SK-N-SH (cell line): ENCODE measurements around the gene C1orf174. TPM values are rescaled to one million over a fixed set of nuclear protein-coding genes. Genes with fewer than 3 reads are reported as not detected.
A peak's percentile ranks its signal among the peaks of the same experiment; 100 is the strongest.

Source experiments
- CTCF ChIA-PET: fragments of 300-600, 350-600 bp; formaldehyde crosslinking; extraction: SDS; loops from one replicate; lab custom pipeline; 2021; lab: Yijun Ruan, JAX
- POLR2A ChIA-PET: fragments of 350-600 bp; sonication (Branson Sonifier 250); formaldehyde crosslinking; extraction: SDS; loops from one replicate; lab custom pipeline; 2020; ENCODE audit warnings: antibody characterized with exemption, inconsistent platforms; lab: Yijun Ruan, JAX
- DNase-seq: peaks from one replicate; pipeline ENCODE4 v3.0.0; 2012
- H2AFZ ChIP-seq: fragments of 200-600 bp; sonication (generic); 2 replicates; pipeline ENCODE4 v1.8.1; 2016; ENCODE audit warnings: antibody characterized with exemption, mild to moderate bottlenecking, low read depth
- H3F3A ChIP-seq: fragments of 200-600 bp; sonication (generic); replicated peaks from 2 replicates; pipeline ENCODE3; 2016; ENCODE audit warnings: antibody characterized with exemption, mild to moderate bottlenecking; ENCODE audit not compliant: insufficient read depth
- H3K27ac ChIP-seq, 2 experiments: fragments of 200-500 bp in 1 of 2; fragments of 200-600 bp in 1 of 2; sonication (Bioruptor generic) in 1 of 2; sonication (generic), shearing (Covaris generic) in 1 of 2; 2 replicates each; pipeline versions ENCODE4 v1.5.1 to v1.6.1; 2014 to 2016; ENCODE audit warnings: low read depth in 2 of 2, inconsistent platforms in 1 of 2, low read length in 1 of 2, mild to moderate bottlenecking in 1 of 2, mixed read lengths in 1 of 2
- H3K27me3 ChIP-seq: fragments of 200-600 bp; sonication (generic), shearing (Covaris generic); 2 replicates; pipeline ENCODE4 v1.6.1; 2016; ENCODE audit warnings: mixed run types; ENCODE audit not compliant: insufficient read depth
- H3K36me3 ChIP-seq, 2 experiments: fragments of 200-500 bp in 1 of 2; fragments of 200-600 bp in 1 of 2; sonication (Bioruptor generic) in 1 of 2; sonication (generic) in 1 of 2; replicated peaks in 1 of 2; 2 replicates each; pipeline versions ENCODE3 to v1.5.1; 2014 to 2016; ENCODE audit warnings: low read length in 1 of 2, mild to moderate bottlenecking in 1 of 2; ENCODE audit not compliant: insufficient read depth in 2 of 2, control insufficient read depth in 1 of 2
- H3K4me1 ChIP-seq, 2 experiments: fragments of 200-500 bp in 1 of 2; fragments of 200-600 bp in 1 of 2; sonication (Bioruptor generic) in 1 of 2; sonication (generic), shearing (Covaris generic) in 1 of 2; 2 replicates each; pipeline versions ENCODE4 v1.5.1 to v1.6.1; 2014 to 2016; ENCODE audit warnings: low read depth in 1 of 2, low read length in 1 of 2, mixed run types in 1 of 2; ENCODE audit not compliant: insufficient read depth in 2 of 2, control insufficient read depth in 1 of 2
- H3K4me2 ChIP-seq: fragments of 200-600 bp; sonication (generic), shearing (Covaris generic); 2 replicates; pipeline ENCODE4 v1.6.1; 2017; ENCODE audit warnings: mixed run types
- H3K4me3 ChIP-seq, 2 experiments: fragments of 200-500 bp in 1 of 2; fragments of 200-600 bp in 1 of 2; sonication (Bioruptor generic) in 1 of 2; sonication (generic), shearing (Covaris generic) in 1 of 2; 2 replicates each; pipeline versions ENCODE4 v1.5.1 to v1.8.1; 2014 to 2016; ENCODE audit warnings: low read depth in 2 of 2, inconsistent platforms in 1 of 2, low read length in 1 of 2, mild to moderate bottlenecking in 1 of 2, mixed read lengths in 1 of 2, moderate library complexity in 1 of 2
- H3K79me2 ChIP-seq: fragments of 200-600 bp; sonication (generic); 2 replicates; pipeline ENCODE4 v1.8.1; 2017; ENCODE audit warnings: mild to moderate bottlenecking; ENCODE audit not compliant: insufficient read depth
- H3K9ac ChIP-seq: fragments of 200-600 bp; sonication (generic); 2 replicates; pipeline ENCODE4 v1.6.1; 2017; ENCODE audit warnings: mixed run types
- H3K9me2 ChIP-seq: fragments of 200-600 bp; sonication (generic); 2 replicates; pipeline ENCODE4 v1.6.1; 2017; ENCODE audit warnings: mixed run types
- H3K9me3 ChIP-seq: fragments of 200-600 bp; sonication (generic); 2 replicates; pipeline ENCODE4 v1.6.1; 2017; ENCODE audit warnings: mixed run types, mild to moderate bottlenecking, moderate library complexity
- H4K20me1 ChIP-seq: fragments of 200-600 bp; sonication (generic); 2 replicates; pipeline ENCODE4 v1.6.1; 2017; ENCODE audit warnings: mild to moderate bottlenecking, mixed run types; ENCODE audit not compliant: insufficient read depth
- CHD2 ChIP-seq: fragments of 150-350 bp; IDR thresholded peaks from 2 replicates; pipeline ENCODE4 v1.6.1; 2018; ENCODE audit warnings: low read length; ENCODE audit not compliant: partially characterized antibody
- FOSL2 ChIP-seq: IDR thresholded peaks from 2 replicates; pipeline ENCODE4 v1.4.0; 2012; ENCODE audit warnings: low read depth, mild to moderate bottlenecking, moderate library complexity, borderline replicate concordance
- FOXM1 ChIP-seq: IDR thresholded peaks from 2 replicates; pipeline ENCODE4 v1.4.0; 2012; ENCODE audit warnings: low read depth, mild to moderate bottlenecking
- IRF3 ChIP-seq: fragments of 150-350 bp; IDR thresholded peaks from 2 replicates; pipeline ENCODE4 v1.6.1; 2016; ENCODE audit warnings: mild to moderate bottlenecking, low read depth, low read length
- MEF2A ChIP-seq: IDR thresholded peaks from 2 replicates; pipeline ENCODE4 v1.4.0; 2012; ENCODE audit warnings: low read depth, borderline replicate concordance
- MXI1 ChIP-seq: IDR thresholded peaks from 2 replicates; pipeline ENCODE4 v1.6.1; 2012; ENCODE audit warnings: mild to moderate bottlenecking, low read depth, low read length, improper control_type of control experiment
- NRF1 ChIP-seq: IDR thresholded peaks from 2 replicates; pipeline ENCODE4 v1.6.1; 2012; ENCODE audit warnings: low read depth, mild to moderate bottlenecking, low read length
- PBX3 ChIP-seq: IDR thresholded peaks from 2 replicates; pipeline ENCODE4; 2012
- POLR2AphosphoS5 ChIP-seq: IDR thresholded peaks from 2 replicates; pipeline ENCODE4 v1.6.1; 2012; ENCODE audit warnings: low read depth, low read length
- RAD21 ChIP-seq: IDR thresholded peaks from 2 replicates; pipeline ENCODE4 v1.6.1; 2012; ENCODE audit warnings: mild to moderate bottlenecking, low read length
- RCOR1 ChIP-seq: fragments of 150-350 bp; IDR thresholded peaks from 2 replicates; pipeline ENCODE4 v1.6.1; 2017; ENCODE audit warnings: antibody characterized with exemption, low read length
- REST ChIP-seq: IDR thresholded peaks from 2 replicates; pipeline ENCODE4 v1.6.1; 2012; ENCODE audit warnings: mild to moderate bottlenecking, low read depth, low read length, moderate library complexity
- RXRA ChIP-seq: IDR thresholded peaks from 2 replicates; pipeline ENCODE4 v1.4.0; 2012; ENCODE audit warnings: low read depth, mild to moderate bottlenecking, borderline replicate concordance
- TEAD4 ChIP-seq: IDR thresholded peaks from 2 replicates; pipeline ENCODE4 v1.4.0; 2012; ENCODE audit warnings: mild to moderate bottlenecking, borderline replicate concordance; ENCODE audit not compliant: insufficient read depth
- YY1 ChIP-seq: IDR thresholded peaks from 2 replicates; pipeline ENCODE4 v1.4.0; 2012; ENCODE audit warnings: low read depth, mild to moderate bottlenecking
- WGBS: methylation state at CpG from one replicate; pipeline ENCODE4 v1.1.6; 2017; ENCODE audit warnings: low lambda C conversion rate; 5-methylcytosine and 5-hydroxymethylcytosine counted together
- polyA plus RNA-seq, 3 experiments: library from polyadenylated mRNA; depleted of rRNA; stranded (reverse); fragments of >200 nt; gene quantifications; 2 replicates each; pipeline ENCODE4 v1.2.3, GENCODE V29; 2012

The C1orf174 gene
- polyA plus RNA-seq, 1 of the 3 experiments (the other 2 are of a cell fraction): 21.4 TPM

- Histone ChIP-seq H4K20me1 (peaks cover 9% of the 10 kb centered on the region; the same call in 1 of the 2 replicates), H2AFZ (no peak overlapping the region), H3K9ac (no peak overlapping the region; the same call in 1 of the 2 replicates), H3K79me2 (peaks cover 37% of the 10 kb centered on the region), H3K9me3 (no peaks in the 10 kb centered on the region), H3K4me2 (peak overlapping the region; percentile 96), H3K36me3 (no peaks in the 10 kb centered on the region)
- peak; percentile 52 for DNase-seq
- ChIA-PET CTCF (interaction anchor here (0.7 to 2.0 kb wide), 5 partner anchors 9 to 83 kb away, joined by 3 to 5 read pairs (median 4); no protein-coding TSS in a partner anchor), POLR2A (no interaction called here)
- WGBS: 91% methylated on average over 17 of the region's 34 CpGs
- no peak for TF ChIP-seq NRF1
- no peak for TF ChIP-seq RXRA
- no peak for TF ChIP-seq MXI1
- no peak for TF ChIP-seq RAD21
- no peak for TF ChIP-seq FOSL2
- TF ChIP-seq RCOR1: no peak
- no peak for TF ChIP-seq REST
- no peak for TF ChIP-seq YY1
- no peak for TF ChIP-seq MEF2A
- no peak for TF ChIP-seq FOXM1
- TF ChIP-seq IRF3: no peak
- TF ChIP-seq CHD2: no peak
- TF ChIP-seq PBX3: no peak
- TF ChIP-seq TEAD4: no peak
- no peak for TF ChIP-seq POLR2AphosphoS5
- TF ChIP-seq, all 33 proteins: peak for 0
- Histone ChIP-seq H3K27me3 (no peaks in the 10 kb centered on the region), H3F3A (no peaks in the 10 kb centered on the region), H3K27ac (no peak overlapping the region), H3K9me2 (no peaks in the 10 kb centered on the region), H3K4me3 (peak overlapping the region; percentile 76 to 88; a peak in 2 of 4 replicates), H3K4me1 (peaks cover 4 to 16% of the 10 kb centered on the region in 2 experiments; a peak in 1 of 4 replicates)
Measured at GRCh38 chr1:3858231-3858981, 41.7 kb downstream of the C1orf174 start.
